Smooth muscle cell (in vitro differentiated cells): ENCODE data around the gene ASB11. TPM values are rescaled to one million over a fixed set of nuclear protein-coding genes. Genes with fewer than 3 reads are reported as not detected.

ENCODE experiments used
- DNase-seq: peaks from one replicate; lab custom pipeline; 2025; ENCODE audit not compliant: unreplicated experiment; lab: John Stamatoyannopoulos, UW
- H2AFZ ChIP-seq: fragments of 200-600 bp; sonication (generic); 2 replicates; pipeline ENCODE4 v1.6.0; 2016; ENCODE audit warnings: antibody characterized with exemption, low read depth, mild to moderate bottlenecking
- H3F3A ChIP-seq: fragments of 200-600 bp; sonication (generic); 2 replicates; pipeline ENCODE4 v1.6.0; 2017; ENCODE audit warnings: antibody characterized with exemption, low read depth
- H3K27ac ChIP-seq: fragments of 200-600 bp; sonication (generic); 2 replicates; pipeline ENCODE4 v1.5.1; 2016; ENCODE audit warnings: low read depth, mild to moderate bottlenecking
- H3K27me3 ChIP-seq: fragments of 200-600 bp; sonication (generic); 2 replicates; pipeline ENCODE4 v1.6.1; 2016; ENCODE audit warnings: low read depth, mild to moderate bottlenecking
- H3K36me3 ChIP-seq: fragments of 200-600 bp; sonication (generic); 2 replicates; pipeline ENCODE4 v1.5.1; 2016; ENCODE audit warnings: low read depth
- H3K4me1 ChIP-seq: fragments of 200-600 bp; sonication (generic); 2 replicates; pipeline ENCODE4 v1.5.1; 2016; ENCODE audit warnings: low read depth
- H3K4me2 ChIP-seq: fragments of 200-600 bp; sonication (generic); 2 replicates; pipeline ENCODE4 v1.6.0; 2016; ENCODE audit warnings: mild to moderate bottlenecking
- H3K4me3 ChIP-seq: fragments of 200-600 bp; sonication (generic); 2 replicates; pipeline ENCODE4 v1.5.1; 2016; ENCODE audit warnings: mild to moderate bottlenecking
- H3K79me2 ChIP-seq: fragments of 200-600 bp; sonication (generic); 2 replicates; pipeline ENCODE4 v1.6.0; 2016; ENCODE audit warnings: low read depth, mild to moderate bottlenecking
- H3K9ac ChIP-seq: fragments of 200-600 bp; sonication (generic); 2 replicates; pipeline ENCODE4 v1.6.0; 2016; ENCODE audit warnings: low read depth
- H3K9me3 ChIP-seq: fragments of 200-600 bp; sonication (generic); replicated peaks from 2 replicates; pipeline ENCODE4 v1.5.1; 2016; ENCODE audit warnings: low read depth
- H4K20me1 ChIP-seq: fragments of 200-600 bp; sonication (generic); 2 replicates; pipeline ENCODE4 v1.6.0; 2016; ENCODE audit warnings: low read depth
- WGBS: methylation state at CpG from one replicate; pipeline ENCODE4 v1.1.7; 2016; ENCODE audit warnings: low lambda C conversion rate; 5-methylcytosine and 5-hydroxymethylcytosine counted together
- polyA plus RNA-seq: library from polyadenylated mRNA; unstranded; fragments of >200 nt; fragmentation: Nextera tagmentation; extraction: Ambion mirVana; gene quantifications from 2 replicates; pipeline ENCODE4 v1.2.1, GENCODE V29; 2016
- total RNA-seq: library from RNA; depleted of rRNA; stranded (reverse); fragments of >200 nt; gene quantifications from 2 replicates; pipeline ENCODE4 v1.2.3, GENCODE V29; 2014
- TF ChIP-seq, protein P1 (sequence below): fragments of 200-600 bp; sonication (generic); IDR thresholded peaks from 2 replicates; pipeline ENCODE4 v1.5.1; 2017; ENCODE audit warnings: borderline replicate concordance, mild to moderate bottlenecking, antibody characterized with exemption; ENCODE audit not compliant: insufficient read depth, poor library complexity, severe bottlenecking

ASB11 gene
- total and polyA plus RNA-seq, 2 experiments from 2014 or later = not detected

GRCh38 chrX:15254852-15255251 lies 60.6 kb downstream of the ASB11 start:
- no peaks in the 10 kb centered on the region for H3K36me3 ChIP-seq
- H3K27ac ChIP-seq = no peak overlapping the region
- no peaks in the 10 kb centered on the region for H3K79me2 ChIP-seq
- H3K9me3 ChIP-seq = no peaks in the 10 kb centered on the region
- H4K20me1 ChIP-seq = no peaks in the 10 kb centered on the region
- H2AFZ ChIP-seq = no peak overlapping the region
- H3K9ac ChIP-seq = no peak overlapping the region
- H3K4me3 ChIP-seq = no peak overlapping the region
- H3K27me3 ChIP-seq = no peaks in the 10 kb centered on the region
- no peak for DNase-seq
- no peak overlapping the region for H3K4me2 ChIP-seq
- TF ChIP-seq, protein P1, sequence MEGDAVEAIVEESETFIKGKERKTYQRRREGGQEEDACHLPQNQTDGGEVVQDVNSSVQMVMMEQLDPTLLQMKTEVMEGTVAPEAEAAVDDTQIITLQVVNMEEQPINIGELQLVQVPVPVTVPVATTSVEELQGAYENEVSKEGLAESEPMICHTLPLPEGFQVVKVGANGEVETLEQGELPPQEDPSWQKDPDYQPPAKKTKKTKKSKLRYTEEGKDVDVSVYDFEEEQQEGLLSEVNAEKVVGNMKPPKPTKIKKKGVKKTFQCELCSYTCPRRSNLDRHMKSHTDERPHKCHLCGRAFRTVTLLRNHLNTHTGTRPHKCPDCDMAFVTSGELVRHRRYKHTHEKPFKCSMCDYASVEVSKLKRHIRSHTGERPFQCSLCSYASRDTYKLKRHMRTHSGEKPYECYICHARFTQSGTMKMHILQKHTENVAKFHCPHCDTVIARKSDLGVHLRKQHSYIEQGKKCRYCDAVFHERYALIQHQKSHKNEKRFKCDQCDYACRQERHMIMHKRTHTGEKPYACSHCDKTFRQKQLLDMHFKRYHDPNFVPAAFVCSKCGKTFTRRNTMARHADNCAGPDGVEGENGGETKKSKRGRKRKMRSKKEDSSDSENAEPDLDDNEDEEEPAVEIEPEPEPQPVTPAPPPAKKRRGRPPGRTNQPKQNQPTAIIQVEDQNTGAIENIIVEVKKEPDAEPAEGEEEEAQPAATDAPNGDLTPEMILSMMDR = no peak
- no peaks in the 10 kb centered on the region for H3F3A ChIP-seq
- H3K4me1 ChIP-seq = no peaks in the 10 kb centered on the region

DNA sequence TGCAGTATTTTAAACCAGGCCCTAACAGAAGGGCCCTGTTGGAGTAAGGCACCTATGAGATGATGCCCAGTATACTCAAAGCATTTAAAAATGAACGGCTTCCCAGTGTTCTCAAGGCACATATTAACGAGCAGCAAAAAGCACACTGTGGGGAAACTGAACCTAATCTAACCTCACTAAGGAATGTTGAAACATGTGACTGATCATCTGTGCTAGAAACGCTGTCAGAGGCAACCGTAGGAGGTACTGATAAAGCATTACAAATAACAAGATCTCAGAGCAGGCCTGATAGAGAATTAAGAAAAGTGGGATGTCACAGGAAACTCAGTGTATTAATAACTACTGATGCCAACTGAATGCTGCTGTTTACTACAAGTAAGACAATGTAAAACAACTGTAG lies 69.5 kb downstream of the ASB11 start:
- H3F3A ChIP-seq = no peaks in the 10 kb centered on the region
- H3K4me2 ChIP-seq = no peak overlapping the region
- H4K20me1 ChIP-seq = no peaks in the 10 kb centered on the region
- no peak overlapping the region for H3K9ac ChIP-seq
- TF ChIP-seq, protein P1 = no peak
- no peaks in the 10 kb centered on the region for H3K36me3 ChIP-seq
- H3K4me3 ChIP-seq = no peak overlapping the region
- no peak for DNase-seq
- H3K27me3 ChIP-seq = no peaks in the 10 kb centered on the region
- H3K27ac ChIP-seq = no peak overlapping the region
- H3K4me1 ChIP-seq = no peaks in the 10 kb centered on the region
- H3K79me2 ChIP-seq = no peaks in the 10 kb centered on the region
- WGBS = 52% methylated on average over 4 of the region's 4 CpGs
- no peak overlapping the region for H2AFZ ChIP-seq
- H3K9me3 ChIP-seq = no peaks in the 10 kb centered on the region

DNA sequence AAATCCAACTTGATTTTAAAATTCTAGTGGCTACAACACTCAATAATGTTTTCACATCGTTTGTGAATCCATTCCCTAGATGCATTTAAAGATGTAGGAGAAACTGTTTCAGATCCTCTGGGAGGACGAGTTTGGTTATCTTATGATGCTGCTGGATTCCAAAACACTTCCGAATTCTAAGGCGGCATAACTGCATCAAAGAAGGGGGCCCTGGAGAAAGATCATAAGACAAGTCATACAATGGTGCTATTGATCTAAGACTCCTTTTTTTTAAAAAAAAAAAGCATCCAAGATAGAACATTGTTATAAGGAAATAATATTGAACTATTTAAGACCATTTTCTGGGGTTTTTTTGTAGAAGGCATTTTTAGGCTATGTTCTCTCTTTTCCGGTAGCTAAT lies 71.0 kb downstream of the ASB11 start:
- 69% methylated on average over 5 of the region's 5 CpGs for WGBS
- TF ChIP-seq, protein P1 = no peak
- H3K9ac ChIP-seq = no peak overlapping the region

DNA sequence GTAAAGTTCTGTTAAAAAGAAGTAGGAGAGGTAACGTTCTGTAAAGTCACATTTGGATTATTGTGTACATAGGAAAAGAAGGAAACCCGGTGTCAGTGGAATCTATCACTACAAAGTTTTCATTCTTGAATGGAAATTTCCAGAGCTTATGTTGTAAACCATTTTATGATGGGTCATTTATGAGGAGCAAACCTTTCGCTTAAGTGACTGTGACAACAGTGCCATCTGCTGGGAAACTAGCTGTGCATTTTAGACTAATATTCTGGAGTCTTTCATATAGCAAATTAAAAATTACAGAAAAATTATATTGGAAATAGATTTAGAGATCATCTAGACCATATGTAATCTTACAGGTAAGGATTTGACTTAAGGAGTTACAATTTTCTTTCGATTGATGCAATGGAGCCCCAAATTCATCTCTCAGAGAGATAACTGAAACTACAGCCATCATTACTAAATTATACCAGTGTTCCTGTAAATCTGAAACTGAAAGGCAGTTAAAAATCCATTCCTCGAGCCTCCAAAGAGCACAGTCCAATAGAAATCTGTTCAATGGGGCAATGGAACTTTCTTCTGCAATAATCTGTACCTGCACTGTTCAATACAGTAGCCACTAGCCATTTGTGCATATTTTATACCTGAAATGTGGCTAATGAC lies 72.4 kb downstream of the ASB11 start:
- TF ChIP-seq, protein P1 = peak; percentile 63
- Histone ChIP-seq H2AFZ (no peak overlapping the region), H3K79me2 (no peaks in the 10 kb centered on the region), H3F3A (no peaks in the 10 kb centered on the region), H3K27ac (no peak overlapping the region), H3K9me3 (no peaks in the 10 kb centered on the region), H3K4me3 (no peak overlapping the region), H3K27me3 (no peaks in the 10 kb centered on the region), H3K36me3 (no peaks in the 10 kb centered on the region), H3K9ac (no peak overlapping the region), H3K4me2 (no peak overlapping the region), H3K4me1 (no peaks in the 10 kb centered on the region), H4K20me1 (no peaks in the 10 kb centered on the region)
- no peak for DNase-seq
- WGBS = 20% methylated on average over 5 of the region's 5 CpGs

More for the DNA sequence above, 71.0 kb downstream of the ASB11 start:
- Histone ChIP-seq H4K20me1 (no peaks in the 10 kb centered on the region), H3F3A (no peaks in the 10 kb centered on the region), H3K4me2 (no peak overlapping the region), H2AFZ (no peak overlapping the region), H3K27ac (no peak overlapping the region), H3K9me3 (no peaks in the 10 kb centered on the region), H3K4me1 (no peaks in the 10 kb centered on the region), H3K79me2 (no peaks in the 10 kb centered on the region), H3K4me3 (no peak overlapping the region), H3K36me3 (no peaks in the 10 kb centered on the region), H3K27me3 (no peaks in the 10 kb centered on the region)
- no peak for DNase-seq
